K562 (cell line): ENCODE data around the gene MRPL33. TPM values are rescaled to one million over a fixed set of nuclear protein-coding genes. Genes with fewer than 3 reads are reported as not detected.

Experiments
- BRCA1 ChIP-seq, 2 experiments: fragments of 450-650 bp in 1 of 2; sonication (generic) in 1 of 2; formaldehyde crosslinking in 1 of 2; IDR thresholded peaks; 2 replicates each; pipeline versions ENCODE4 v1.5.0 to v1.6.1; 2017 to 2020; ENCODE audit warnings: mild to moderate bottlenecking in 1 of 2, missing genetic modification reagents in 1 of 2
- CTBP1 ChIP-seq: fragments of 450-650 bp; IDR thresholded peaks from 2 replicates; pipeline ENCODE4 v1.6.1; 2016; ENCODE audit warnings: borderline replicate concordance
- ETS2 ChIP-seq: IDR thresholded peaks from 2 replicates; pipeline ENCODE4 v1.6.1; 2016; ENCODE audit warnings: borderline replicate concordance, missing genetic modification characterization, mild to moderate bottlenecking, moderate library complexity, missing compliant biosample characterization; ENCODE audit not compliant: poor library complexity, severe bottlenecking
- L3MBTL2 ChIP-seq: fragments of 450-650 bp; IDR thresholded peaks from 2 replicates; pipeline ENCODE4 v1.6.1; 2016; ENCODE audit warnings: mild to moderate bottlenecking, moderate library complexity
- PHF8 ChIP-seq: fragments of 200-600 bp; sonication (generic); IDR thresholded peaks from 2 replicates; pipeline ENCODE4 v1.6.1; 2012; ENCODE audit warnings: mixed run types, mild to moderate bottlenecking, inconsistent platforms, low read length, moderate library complexity, borderline replicate concordance
- POLR2B ChIP-seq: fragments of 450-650 bp; IDR thresholded peaks from 2 replicates; pipeline ENCODE4 v1.6.1; 2018; ENCODE audit warnings: low read depth; ENCODE audit not compliant: partially characterized antibody
- POLR2G ChIP-seq: fragments of 200-400 bp; formaldehyde crosslinking; IDR thresholded peaks from 2 replicates; pipeline ENCODE4 v1.6.1; 2017; ENCODE audit warnings: low read depth, mild to moderate bottlenecking, antibody characterized with exemption, low read length, moderate library complexity
- ZNF668 ChIP-seq: fragments of 250-450 bp; sonication (Bioruptor Pico); IDR thresholded peaks from 2 replicates; pipeline ENCODE4 v1.8.0; 2022; ENCODE audit warnings: mild to moderate bottlenecking, inconsistent platforms
- polyA plus RNA-seq, 8 experiments: library from polyadenylated mRNA; depleted of rRNA in 4 of 8; stranded (reverse) in 5 of 8; unstranded in 3 of 8; fragments of >200 nt; fragmentation: Nextera tagmentation in 2 of 8; fragmentation: Illumina TruSeq in 1 of 8; extraction: Ambion mirVana in 2 of 8; extraction: Trizol in 1 of 8; gene quantifications; 2 replicates each; pipeline versions ENCODE4 v1.2.1 to v1.2.3, GENCODE V29; 2011 to 2014; ENCODE audit warnings: inconsistent platforms in 1 of 8, missing spikeins in 1 of 8
- total RNA-seq, 7 experiments: library from RNA; depleted of rRNA in 6 of 7; stranded (reverse); fragments of >200 nt in 6 of 7; fragmentation: Illumina TruSeq in 2 of 7; extraction: Trizol in 2 of 7; gene quantifications; 2 replicates each; pipeline versions ENCODE4 v1.2.1 to v1.2.3, GENCODE V29; 2011 to 2021; ENCODE audit warnings: low replicate concordance in 1 of 7
- TF ChIP-seq, protein P1 (sequence below), 2 experiments: fragments of 450-650 bp in 1 of 2; sonication (generic) in 1 of 2; formaldehyde crosslinking; conservative IDR thresholded peaks; 2 replicates each; pipeline versions ENCODE4 v1.4.0 to v1.8.1; 2020 to 2022; ENCODE audit warnings: mild to moderate bottlenecking in 1 of 2, missing genetic modification reagents in 1 of 2
- TF ChIP-seq, protein P2 (sequence below): fragments of 450-650 bp; IDR thresholded peaks from 2 replicates; pipeline ENCODE4 v1.6.1; 2016; ENCODE audit warnings: low read depth
- TF ChIP-seq, protein P3 (sequence below), 3 experiments: fragments of 200-800 bp in 1 of 3; fragments of 250-450 bp in 1 of 3; fragments of 450-650 bp in 1 of 3; sonication (Bioruptor Pico) in 1 of 3; sonication (Bioruptor generic) in 1 of 3; formaldehyde crosslinking in 1 of 3; IDR thresholded peaks; 2 replicates each; pipeline versions ENCODE4 v1.6.1 to v1.8.0; 2016 to 2022; ENCODE audit warnings: mild to moderate bottlenecking in 2 of 3, missing genetic modification characterization in 2 of 3, missing compliant biosample characterization in 1 of 3, moderate library complexity in 1 of 3

MRPL33 gene
- total and polyA plus RNA-seq, 9 of the 15 experiments (the other 6 are each of a cell fraction or from before 2014, with no cell fraction given) = 68.3 to 338 (median 226) TPM

DNA sequence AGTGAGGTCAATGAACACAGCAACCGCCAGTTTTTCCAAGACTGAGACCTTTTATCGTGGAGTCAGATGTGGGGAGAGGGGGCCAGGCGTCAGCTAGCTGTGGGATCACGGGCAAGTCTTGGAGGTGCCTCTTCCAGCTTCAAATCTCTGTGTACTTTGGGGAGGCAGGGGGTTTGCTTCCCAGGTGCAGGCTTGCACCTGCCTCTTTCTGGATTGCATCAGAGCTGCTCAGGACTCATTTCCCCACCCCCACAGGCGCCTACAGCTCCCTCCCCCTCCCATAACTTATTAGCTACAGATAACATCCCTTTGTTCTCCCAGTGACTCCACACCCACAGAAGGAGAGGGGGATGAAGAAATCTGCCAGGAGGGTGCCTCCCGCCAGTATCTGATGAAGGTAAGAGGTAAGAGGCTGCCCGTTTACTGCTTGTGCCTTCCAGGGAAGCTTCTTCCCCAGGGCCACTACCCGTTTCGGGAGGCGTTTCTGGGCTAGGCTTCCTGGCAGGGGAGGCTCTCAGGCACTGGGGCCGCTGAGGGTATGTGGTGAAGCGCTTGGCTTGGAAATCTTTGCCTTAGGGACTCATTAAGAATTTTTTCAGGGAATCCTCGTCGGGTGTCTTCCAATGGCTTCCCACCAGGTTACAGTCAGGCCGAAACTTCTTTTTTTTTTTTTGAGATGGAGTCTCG, 18.8 kb upstream of the MRPL33 start (continued):
- TF ChIP-seq, protein P1, sequence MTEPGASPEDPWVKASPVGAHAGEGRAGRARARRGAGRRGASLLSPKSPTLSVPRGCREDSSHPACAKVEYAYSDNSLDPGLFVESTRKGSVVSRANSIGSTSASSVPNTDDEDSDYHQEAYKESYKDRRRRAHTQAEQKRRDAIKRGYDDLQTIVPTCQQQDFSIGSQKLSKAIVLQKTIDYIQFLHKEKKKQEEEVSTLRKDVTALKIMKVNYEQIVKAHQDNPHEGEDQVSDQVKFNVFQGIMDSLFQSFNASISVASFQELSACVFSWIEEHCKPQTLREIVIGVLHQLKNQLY (CRISPR knock-in tag; conservative IDR thresholded peaks at IDR 0.05) = no peak
- peak; percentile 58; the same call in 1 of the 2 replicates for TF ChIP-seq CTBP1
- TF ChIP-seq PHF8 = peak; percentile 43
- peak; percentile 68 for TF ChIP-seq POLR2G
- TF ChIP-seq, protein P2, sequence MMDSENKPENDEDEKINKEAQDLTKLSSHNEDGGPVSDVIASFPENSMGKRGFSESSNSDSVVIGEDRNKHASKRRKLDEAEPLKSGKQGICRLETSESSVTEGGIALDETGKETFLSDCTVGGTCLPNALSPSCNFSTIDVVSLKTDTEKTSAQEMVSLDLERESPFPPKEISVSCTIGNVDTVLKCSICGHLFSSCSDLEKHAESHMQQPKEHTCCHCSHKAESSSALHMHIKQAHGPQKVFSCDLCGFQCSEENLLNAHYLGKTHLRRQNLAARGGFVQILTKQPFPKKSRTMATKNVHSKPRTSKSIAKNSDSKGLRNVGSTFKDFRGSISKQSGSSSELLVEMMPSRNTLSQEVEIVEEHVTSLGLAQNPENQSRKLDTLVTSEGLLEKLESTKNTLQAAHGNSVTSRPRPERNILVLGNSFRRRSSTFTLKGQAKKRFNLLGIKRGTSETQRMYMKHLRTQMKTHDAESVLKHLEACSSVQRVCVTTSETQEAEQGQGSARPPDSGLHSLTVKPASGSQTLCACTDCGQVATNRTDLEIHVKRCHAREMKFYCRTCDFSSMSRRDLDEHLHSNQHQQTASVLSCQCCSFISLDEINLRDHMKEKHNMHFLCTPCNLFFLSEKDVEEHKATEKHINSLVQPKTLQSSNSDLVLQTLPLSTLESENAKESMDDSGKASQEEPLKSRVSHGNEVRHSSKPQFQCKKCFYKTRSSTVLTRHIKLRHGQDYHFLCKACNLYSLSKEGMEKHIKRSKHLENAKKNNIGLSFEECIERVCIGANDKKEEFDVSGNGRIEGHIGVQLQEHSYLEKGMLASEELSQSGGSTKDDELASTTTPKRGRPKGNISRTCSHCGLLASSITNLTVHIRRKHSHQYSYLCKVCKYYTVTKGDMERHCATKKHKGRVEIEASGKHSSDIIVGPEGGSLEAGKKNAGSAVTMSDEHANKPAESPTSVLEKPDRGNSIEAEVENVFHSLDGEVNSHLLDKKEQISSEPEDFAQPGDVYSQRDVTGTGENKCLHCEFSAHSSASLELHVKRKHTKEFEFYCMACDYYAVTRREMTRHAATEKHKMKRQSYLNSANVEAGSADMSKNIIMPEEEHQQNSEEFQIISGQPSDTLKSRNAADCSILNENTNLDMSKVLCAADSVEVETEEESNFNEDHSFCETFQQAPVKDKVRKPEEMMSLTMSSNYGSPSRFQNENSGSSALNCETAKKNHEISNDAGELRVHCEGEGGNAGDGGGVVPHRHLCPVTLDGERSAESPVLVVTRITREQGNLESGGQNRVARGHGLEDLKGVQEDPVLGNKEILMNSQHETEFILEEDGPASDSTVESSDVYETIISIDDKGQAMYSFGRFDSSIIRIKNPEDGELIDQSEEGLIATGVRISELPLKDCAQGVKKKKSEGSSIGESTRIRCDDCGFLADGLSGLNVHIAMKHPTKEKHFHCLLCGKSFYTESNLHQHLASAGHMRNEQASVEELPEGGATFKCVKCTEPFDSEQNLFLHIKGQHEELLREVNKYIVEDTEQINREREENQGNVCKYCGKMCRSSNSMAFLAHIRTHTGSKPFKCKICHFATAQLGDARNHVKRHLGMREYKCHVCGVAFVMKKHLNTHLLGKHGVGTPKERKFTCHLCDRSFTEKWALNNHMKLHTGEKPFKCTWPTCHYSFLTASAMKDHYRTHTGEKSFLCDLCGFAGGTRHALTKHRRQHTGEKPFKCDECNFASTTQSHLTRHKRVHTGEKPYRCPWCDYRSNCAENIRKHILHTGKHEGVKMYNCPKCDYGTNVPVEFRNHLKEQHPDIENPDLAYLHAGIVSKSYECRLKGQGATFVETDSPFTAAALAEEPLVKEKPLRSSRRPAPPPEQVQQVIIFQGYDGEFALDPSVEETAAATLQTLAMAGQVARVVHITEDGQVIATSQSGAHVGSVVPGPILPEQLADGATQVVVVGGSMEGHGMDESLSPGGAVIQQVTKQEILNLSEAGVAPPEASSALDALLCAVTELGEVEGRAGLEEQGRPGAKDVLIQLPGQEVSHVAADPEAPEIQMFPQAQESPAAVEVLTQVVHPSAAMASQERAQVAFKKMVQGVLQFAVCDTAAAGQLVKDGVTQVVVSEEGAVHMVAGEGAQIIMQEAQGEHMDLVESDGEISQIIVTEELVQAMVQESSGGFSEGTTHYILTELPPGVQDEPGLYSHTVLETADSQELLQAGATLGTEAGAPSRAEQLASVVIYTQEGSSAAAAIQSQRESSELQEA = no peak
- TF ChIP-seq POLR2B = peak; percentile 42
- TF ChIP-seq L3MBTL2 = peak; percentile 50; the same call in 1 of the 2 replicates
- no peak for TF ChIP-seq ETS2 (tag)
- TF ChIP-seq BRCA1 (IDR thresholded peaks at IDR 0.05) = no peak
- no peak for TF ChIP-seq BRCA1 (CRISPR knock-in tag; IDR thresholded peaks at IDR 0.05)
- TF ChIP-seq, protein P3, sequence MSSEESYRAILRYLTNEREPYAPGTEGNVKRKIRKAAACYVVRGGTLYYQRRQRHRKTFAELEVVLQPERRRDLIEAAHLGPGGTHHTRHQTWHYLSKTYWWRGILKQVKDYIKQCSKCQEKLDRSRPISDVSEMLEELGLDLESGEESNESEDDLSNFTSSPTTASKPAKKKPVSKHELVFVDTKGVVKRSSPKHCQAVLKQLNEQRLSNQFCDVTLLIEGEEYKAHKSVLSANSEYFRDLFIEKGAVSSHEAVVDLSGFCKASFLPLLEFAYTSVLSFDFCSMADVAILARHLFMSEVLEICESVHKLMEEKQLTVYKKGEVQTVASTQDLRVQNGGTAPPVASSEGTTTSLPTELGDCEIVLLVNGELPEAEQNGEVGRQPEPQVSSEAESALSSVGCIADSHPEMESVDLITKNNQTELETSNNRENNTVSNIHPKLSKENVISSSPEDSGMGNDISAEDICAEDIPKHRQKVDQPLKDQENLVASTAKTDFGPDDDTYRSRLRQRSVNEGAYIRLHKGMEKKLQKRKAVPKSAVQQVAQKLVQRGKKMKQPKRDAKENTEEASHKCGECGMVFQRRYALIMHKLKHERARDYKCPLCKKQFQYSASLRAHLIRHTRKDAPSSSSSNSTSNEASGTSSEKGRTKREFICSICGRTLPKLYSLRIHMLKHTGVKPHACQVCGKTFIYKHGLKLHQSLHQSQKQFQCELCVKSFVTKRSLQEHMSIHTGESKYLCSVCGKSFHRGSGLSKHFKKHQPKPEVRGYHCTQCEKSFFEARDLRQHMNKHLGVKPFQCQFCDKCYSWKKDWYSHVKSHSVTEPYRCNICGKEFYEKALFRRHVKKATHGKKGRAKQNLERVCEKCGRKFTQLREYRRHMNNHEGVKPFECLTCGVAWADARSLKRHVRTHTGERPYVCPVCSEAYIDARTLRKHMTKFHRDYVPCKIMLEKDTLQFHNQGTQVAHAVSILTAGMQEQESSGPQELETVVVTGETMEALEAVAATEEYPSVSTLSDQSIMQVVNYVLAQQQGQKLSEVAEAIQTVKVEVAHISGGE (CRISPR knock-in tag; IDR thresholded peaks at IDR 0.05) = no peak
- TF ChIP-seq ZNF668 (CRISPR knock-in tag) = no peak; the same call in 1 of the 2 replicates
